HepG2 (cell line): ENCODE data around the gene DUSP16. TPM values are rescaled to one million over a fixed set of nuclear protein-coding genes. Genes with fewer than 3 reads are reported as not detected.
"Not testable (repeated sequence)": the region's sequence is repeated elsewhere in the genome, so short reads cannot be mapped to it uniquely, and the experiment has no call there.

Experiments
- ATAC-seq: fragments of 200-7000 bp; cut with Tn5 transposase; 3 replicates; pipeline ENCODE4 v1.9.1; 2020; ENCODE audit warnings: mild to moderate bottlenecking, moderate library complexity
- BruUV-seq: library from RNA; stranded (reverse); fragments of 400-500 nt; replicated peaks from 2 replicates; lab custom pipeline; 2021; lab: Mats Ljungman, UMichigan
- CTCF ChIA-PET: fragments of 300-600 bp; formaldehyde crosslinking; extraction: SDS; loops from one replicate; lab custom pipeline; 2021; ENCODE audit warnings: low total read pairs, inconsistent platforms, low intra/inter-chr PET ratio; lab: Yijun Ruan, JAX
- POLR2A ChIA-PET: fragments of 350-600 bp; sonication (Branson Sonifier 250); formaldehyde crosslinking; loops from one replicate; lab custom pipeline; 2020; ENCODE audit warnings: antibody characterized with exemption, inconsistent platforms; lab: Yijun Ruan, JAX
- DNase-seq: peaks from one replicate; pipeline ENCODE4 v3.0.0-alpha.2; 2015; ENCODE audit warnings: low spot score
- FAIRE-seq: peaks from 3 replicates; lab custom pipeline; 2011; peaks lifted over from hg19 to GRCh38; lab: Jason Lieb, UNC
- H2AFZ ChIP-seq: one replicate; pipeline ENCODE4 v1.6.1; 2011; ENCODE audit warnings: low read length, inconsistent platforms
- H3K27ac ChIP-seq: fragments of 300-600 bp; 3 replicates; pipeline ENCODE4 v1.8.0; 2011; ENCODE audit warnings: mixed run types, mild to moderate bottlenecking, mixed read lengths, low read length, inconsistent platforms; ENCODE audit not compliant: insufficient read depth; ENCODE audit errors: extremely low read length
- H3K27me3 ChIP-seq, 2 experiments: fragments of 200-600 bp in 1 of 2; 2 replicates in 1 of 2; 3 replicates in 1 of 2; pipeline versions ENCODE4 v1.6.0 to v1.8.0; 2011; ENCODE audit warnings: low read length in 2 of 2, mild to moderate bottlenecking in 2 of 2, moderate library complexity in 2 of 2, inconsistent platforms in 1 of 2; ENCODE audit not compliant: insufficient read depth in 2 of 2, control insufficient read depth in 1 of 2
- H3K36me3 ChIP-seq, 2 experiments: fragments of 200-600 bp in 1 of 2; replicated peaks in 1 of 2; 2 replicates in 1 of 2; 3 replicates in 1 of 2; pipeline versions ENCODE4 v1.5.1 to v1.8.0; 2011; ENCODE audit warnings: low read length in 2 of 2, inconsistent platforms in 1 of 2; ENCODE audit not compliant: insufficient read depth in 2 of 2, control insufficient read depth in 1 of 2
- H3K4me1 ChIP-seq: 2 replicates; pipeline ENCODE4 v1.5.1; 2012; ENCODE audit warnings: low read length, inconsistent platforms; ENCODE audit not compliant: insufficient read depth
- H3K4me2 ChIP-seq: 2 replicates; pipeline ENCODE4 v1.6.0; 2011; ENCODE audit warnings: low read depth, low read length, inconsistent platforms
- H3K4me3 ChIP-seq, 3 experiments: fragments of 200-600 bp in 1 of 3; sonication (generic), shearing (Covaris generic) in 1 of 3; replicated peaks in 1 of 3; 2 replicates each; pipeline ENCODE4 v1.5.1; 2011 to 2016; ENCODE audit warnings: low read length in 3 of 3, inconsistent platforms in 2 of 3, low read depth in 2 of 3, mild to moderate bottlenecking in 2 of 3, control low read depth in 1 of 3, mixed read lengths in 1 of 3; ENCODE audit not compliant: insufficient read depth in 1 of 3
- H3K79me2 ChIP-seq: one replicate; pipeline ENCODE4 v1.6.1; 2011; ENCODE audit warnings: low read length, inconsistent platforms; ENCODE audit not compliant: insufficient read depth
- H3K9ac ChIP-seq: 2 replicates; pipeline ENCODE4 v1.6.0; 2011; ENCODE audit warnings: mild to moderate bottlenecking, low read depth, low read length, inconsistent platforms; ENCODE audit not compliant: insufficient read depth
- H3K9me3 ChIP-seq: 2 replicates; pipeline ENCODE4 v1.5.1; 2012; ENCODE audit warnings: mild to moderate bottlenecking, low read length
- H4K20me1 ChIP-seq: 2 replicates; pipeline ENCODE4 v1.6.0; 2011; ENCODE audit warnings: inconsistent platforms, mild to moderate bottlenecking, low read length, moderate library complexity; ENCODE audit not compliant: insufficient read depth
- ATM ChIP-seq: fragments of 450-650 bp; IDR thresholded peaks from 2 replicates; pipeline ENCODE4 v1.7.1; 2017; ENCODE audit warnings: mild to moderate bottlenecking, borderline replicate concordance
- GATA4 ChIP-seq: sonication (generic); IDR thresholded peaks from 2 replicates; pipeline ENCODE4 v1.6.1; 2016; ENCODE audit warnings: antibody characterized with exemption, low read depth, borderline replicate concordance
- KDM3A ChIP-seq: IDR thresholded peaks from 2 replicates; pipeline ENCODE4 v1.6.1; 2018; ENCODE audit warnings: low read depth, missing compliant biosample characterization
- MNT ChIP-seq: fragments of 450-650 bp; IDR thresholded peaks from 2 replicates; pipeline ENCODE4 v1.6.1; 2016
- MXD1 ChIP-seq: sonication (generic); formaldehyde crosslinking; IDR thresholded peaks from 2 replicates; pipeline ENCODE4 v1.4.0; 2020; ENCODE audit warnings: mild to moderate bottlenecking, missing genetic modification reagents
- PHF20 ChIP-seq: sonication (generic); formaldehyde crosslinking; IDR thresholded peaks from 2 replicates; pipeline ENCODE4 v1.5.0; 2020; ENCODE audit warnings: mild to moderate bottlenecking, missing genetic modification reagents
- TFDP1 ChIP-seq: IDR thresholded peaks from 2 replicates; pipeline ENCODE4 v1.6.1; 2016; ENCODE audit warnings: missing compliant biosample characterization, missing genetic modification reagents, borderline replicate concordance
- ZBTB25 ChIP-seq: IDR thresholded peaks from 2 replicates; pipeline ENCODE4 v1.6.1; 2018; ENCODE audit warnings: missing genetic modification reagents
- ZNF740 ChIP-seq: sonication (generic); formaldehyde crosslinking; IDR thresholded peaks from 2 replicates; pipeline ENCODE4 v1.4.0; 2020; ENCODE audit warnings: missing genetic modification reagents
- WGBS: methylation state at CpG from one replicate; pipeline ENCODE4 v1.1.6; 2017; ENCODE audit warnings: low lambda C conversion rate; 5-methylcytosine and 5-hydroxymethylcytosine counted together
- in situ Hi-C: cut with HindIII; loops from 2 replicates; pipeline ENCODE4 v1.10.0; 2017; ENCODE audit warnings: low pct_unique_long_range_greater_than_20kb; ENCODE audit not compliant: extremely low pct_ligation_motif_present
- intact Hi-C: fragments of 100-400 bp; cut with micrococcal nuclease; formaldehyde crosslinking; loops from one replicate; pipeline ENCODE4 v1.10.0; 2022; ENCODE audit not compliant: unreplicated experiment
- polyA plus RNA-seq, 8 experiments: library from polyadenylated mRNA; depleted of rRNA in 3 of 8; stranded (reverse) in 7 of 8; unstranded in 1 of 8; fragments of >200 nt; fragmentation: Illumina TruSeq in 4 of 8; extraction: Trizol in 4 of 8; gene quantifications; 2 replicates each; pipeline versions ENCODE4 v1.2.1 to v1.2.3, GENCODE V29; 2011 to 2016; ENCODE audit warnings: low read depth in 4 of 8, missing spikeins in 1 of 8, mixed read lengths in 1 of 8; ENCODE audit not compliant: insufficient read depth in 1 of 8
- total RNA-seq, 5 experiments: library from RNA; depleted of rRNA; stranded (reverse); fragments of >200 nt; fragmentation: Illumina TruSeq; extraction: Trizol; gene quantifications; 2 replicates each; pipeline ENCODE4 v1.2.3, GENCODE V29; 2016; ENCODE audit warnings: low read depth in 1 of 5

DUSP16 gene
- total and polyA plus RNA-seq, 2 of the 13 experiments (the other 11 are each of a cell fraction or from before 2014, with no cell fraction given): 45.7 to 46.6 TPM

- H3K4me1 ChIP-seq: peaks cover 27% of the 10 kb centered on the region
- POLR2A ChIA-PET: no interaction called here
- BruUV-seq: no TSS peak
- no peak overlapping the region for H3K4me2 ChIP-seq
- FAIRE-seq (no peak), DNase-seq (no peak), ATAC-seq (no peak)
- H3K36me3 ChIP-seq: no peaks in the 10 kb centered on the region
- no peak overlapping the region for H3K9ac ChIP-seq
- CTCF ChIA-PET: no interaction called here
- H3K4me3 ChIP-seq: no peak overlapping the region
- no peak overlapping the region for H3K27ac ChIP-seq
- no peak overlapping the region for H2AFZ ChIP-seq
- intact Hi-C loops: no loop called here
- WGBS: 99% methylated on average over 3 of the region's 3 CpGs
- in situ Hi-C loops: no loop called here
- H3K79me2 ChIP-seq: no peaks in the 10 kb centered on the region
- H3K27me3 ChIP-seq: no peaks in the 10 kb centered on the region
- no peaks in the 10 kb centered on the region for H3K9me3 ChIP-seq
- TF ChIP-seq KDM3A (CRISPR knock-in tag) (no peak), ZNF740 (CRISPR knock-in tag) (no peak), TFDP1 (no peak), MNT (no peak), PHF20 (CRISPR knock-in tag) (no peak), GATA4 (no peak), ZBTB25 (CRISPR knock-in tag) (no peak), MXD1 (CRISPR knock-in tag) (no peak), ATM (no peak)
- H4K20me1 ChIP-seq: no peaks in the 10 kb centered on the region
Observed at GRCh38 chr12:12572659-12573058, 10.0 kb upstream of the DUSP16 start.

GRCh38 chr12:12565971-12566370 lies 3.3 kb upstream of the DUSP16 start:
- H3K4me3 ChIP-seq, ATAC-seq, BruUV-seq, H3K9me3 ChIP-seq, H4K20me1 ChIP-seq, intact Hi-C loops, in situ Hi-C loops, H3K36me3 ChIP-seq, POLR2A ChIA-PET, H2AFZ ChIP-seq, H3K27ac ChIP-seq, H3K9ac ChIP-seq, DNase-seq, FAIRE-seq, H3K79me2 ChIP-seq, H3K27me3 ChIP-seq, H3K4me2 ChIP-seq, CTCF ChIA-PET: not testable (repeated sequence)
- H3K4me1 ChIP-seq: peaks cover 26% of the 10 kb centered on the region
- no CpG with 5 or more reads among the region's 32 CpGs for WGBS
